ENCODE data around the gene UBE2Q1. TPM values are rescaled to one million over a fixed set of nuclear protein-coding genes. Genes with fewer than 3 reads are reported as not detected.

The UBE2Q1 gene
- total and polyA plus RNA-seq, 10 donors, result 25.8 to 119 (median 67.8) TPM

- H3K4me3 ChIP-seq, result peak overlapping the region; percentile 46 to 74 (median 52)
- 5 to 27% (median 15%) methylated on average over 5 to 54 of the region's 54 CpGs for WGBS, 5 donors
- DNase-seq, result peak; percentile 73
- peaks cover 0 to 15% (median 0%) of the 10 kb centered on the region in 8 donors for H3K9me3 ChIP-seq
- peaks cover 10 to 64% (median 33%) of the 10 kb centered on the region in 6 donors for H3K4me1 ChIP-seq
- H3K36me3 ChIP-seq, result peaks cover 0 to 6% (median 0%) of the 10 kb centered on the region in 6 donors
- peaks cover 5 to 59% (median 32%) of the 10 kb centered on the region in 7 donors for H3K27me3 ChIP-seq (replicated peaks in 1 of 7)
- peak overlapping the region; percentile 67 to 90 (median 84) for H3K27ac ChIP-seq
- TF ChIP-seq CTCF (IDR thresholded peaks at IDR 0.05 in 8 of 11, conservative IDR thresholded peaks at IDR 0.05 in 3 of 11) (peak in 1 of 11 experiments; percentile 9), POLR2AphosphoS5 (IDR thresholded peaks at IDR 0.05) (peak in 1 of 3 donors; percentile 19), POLR2A (IDR thresholded peaks at IDR 0.05) (no peak)
- intact Hi-C loops (cut with DNase I; ENCODE audit: low total_unique reads), result no loop called here
Observed at GRCh38 chr1:154501423-154502065, 56.9 kb downstream of the UBE2Q1 start.

GRCh38 chr1:154500533-154500932, 57.9 kb downstream of the UBE2Q1 start:
- peaks cover 0 to 6% (median 0%) of the 10 kb centered on the region in 6 donors for H3K36me3 ChIP-seq
- WGBS, 5 donors, result 62 to 86% (median 76%) methylated on average over 8 of the region's 8 CpGs
- H3K9me3 ChIP-seq, result peaks cover 0 to 7% (median 0%) of the 10 kb centered on the region in 8 donors
- H3K27me3 ChIP-seq (replicated peaks in 1 of 7), result peaks cover 5 to 59% (median 32%) of the 10 kb centered on the region in 7 donors
- peaks cover 13 to 74% (median 42%) of the 10 kb centered on the region in 6 donors for H3K4me1 ChIP-seq
- peak overlapping the region; percentile 46 to 74 (median 52) for H3K4me3 ChIP-seq
- intact Hi-C loops (cut with DNase I; ENCODE audit: low total_unique reads), result no loop called here
- no peak for DNase-seq
- H3K27ac ChIP-seq, result peak overlapping the region in 6 of 8 donors; percentile 3 to 90 (median 86)
- TF ChIP-seq POLR2AphosphoS5 (IDR thresholded peaks at IDR 0.05), result no peak
- no peak for TF ChIP-seq CTCF (IDR thresholded peaks at IDR 0.05 in 8 of 11, conservative IDR thresholded peaks at IDR 0.05 in 3 of 11)
- TF ChIP-seq POLR2A (IDR thresholded peaks at IDR 0.05), result no peak

- intact Hi-C loops (cut with DNase I; ENCODE audit: low total_unique reads), result no loop called here
- Histone ChIP-seq H3K27ac (peak overlapping the region in 4 of 8 donors; percentile 83 to 90 (median 88)), H3K4me1 (peaks cover 20 to 85% (median 53%) of the 10 kb centered on the region in 6 donors), H3K9me3 (peaks cover 0 to 7% (median 0%) of the 10 kb centered on the region in 8 donors), H3K36me3 (peaks cover 0 to 6% (median 0%) of the 10 kb centered on the region in 6 donors), H3K27me3 (replicated peaks in 1 of 7) (peaks cover 5 to 51% (median 32%) of the 10 kb centered on the region in 7 donors), H3K4me3 (peak overlapping the region in 5 of 8 donors; percentile 49 to 74 (median 53))
- TF ChIP-seq POLR2A (IDR thresholded peaks at IDR 0.05) (no peak), POLR2AphosphoS5 (IDR thresholded peaks at IDR 0.05) (no peak), CTCF (IDR thresholded peaks at IDR 0.05 in 8 of 11, conservative IDR thresholded peaks at IDR 0.05 in 3 of 11) (no peak)
- no peak for DNase-seq
- 68 to 93% (median 84%) methylated on average over 1 of the region's 1 CpG for WGBS, 5 donors
Observed at GRCh38 chr1:154499446-154499845, 59.0 kb downstream of the UBE2Q1 start.

Other genes with a start within 250 kb of the UBE2Q1 start
- 1 to 10 TPM in 4 of 7 donors, under 1 TPM in 3; 0.28 to 3.1 (median 1.3) TPM for gene AQP10, start 237.6 kb downstream of the UBE2Q1 start, total RNA-seq
- under 1 TPM; 0.09 to 0.19 (median 0.15) TPM for gene AQP10, start 237.6 kb downstream of the UBE2Q1 start, polyA plus RNA-seq
- gene ATP8B2, start 233.1 kb downstream of the UBE2Q1 start, total RNA-seq, result 100 to 1,000 TPM in 2 of 7 donors, 10 to 100 TPM in 5; 42.3 to 107 (median 66.7) TPM
- gene ATP8B2, start 233.1 kb downstream of the UBE2Q1 start, polyA plus RNA-seq, result 10 to 100 TPM in 1 of 3 donors, 1 to 10 TPM in 2; 5.4 to 17.0 (median 6.4) TPM
- gene IL6R, start 153.3 kb downstream of the UBE2Q1 start, total RNA-seq, result 10 to 100 TPM; 40.3 to 74.5 (median 55.5) TPM
- 1 to 10 TPM; 2.8 to 6.1 (median 3.9) TPM for gene IL6R, start 153.3 kb downstream of the UBE2Q1 start, polyA plus RNA-seq
- gene TDRD10, start 56.4 kb downstream of the UBE2Q1 start, total RNA-seq, result 10 to 100 TPM in 2 of 7 donors, 1 to 10 TPM in 5; 2.4 to 14.0 (median 8.3) TPM
- 10 to 100 TPM in 2 of 3 donors, 1 to 10 TPM in 1; 4.9 to 12.8 (median 12.0) TPM for gene TDRD10, start 56.4 kb downstream of the UBE2Q1 start, polyA plus RNA-seq
- 10 to 100 TPM; 25.0 to 54.7 (median 35.7) TPM for gene SHE, start 56.2 kb downstream of the UBE2Q1 start, total RNA-seq
- 10 to 100 TPM in 2 of 3 donors, 1 to 10 TPM in 1; 8.2 to 20.5 (median 14.0) TPM for gene SHE, start 56.2 kb downstream of the UBE2Q1 start, polyA plus RNA-seq
- under 1 TPM in 2 of 7 donors, not detected in 5; 0.18 to 0.32 TPM for gene CHRNB2, start 9.1 kb upstream of the UBE2Q1 start, total RNA-seq
- under 1 TPM in 1 of 3 donors, not detected in 2; 0.03 TPM for gene CHRNB2, start 9.1 kb upstream of the UBE2Q1 start, polyA plus RNA-seq
- 100 to 1,000 TPM; 218 to 249 (median 229) TPM for gene ADAR, start 49.5 kb upstream of the UBE2Q1 start, total RNA-seq
- 10 to 100 TPM; 25.6 to 61.3 (median 29.4) TPM for gene ADAR, start 49.5 kb upstream of the UBE2Q1 start, polyA plus RNA-seq